NCI-H128 (cell line): ENCODE data around the gene EXOC3.

Experiments used
- DNase-seq: peaks from one replicate; lab custom pipeline; 2025; ENCODE audit not compliant: unreplicated experiment; lab: John Stamatoyannopoulos, UW

EXOC3 gene

DNA sequence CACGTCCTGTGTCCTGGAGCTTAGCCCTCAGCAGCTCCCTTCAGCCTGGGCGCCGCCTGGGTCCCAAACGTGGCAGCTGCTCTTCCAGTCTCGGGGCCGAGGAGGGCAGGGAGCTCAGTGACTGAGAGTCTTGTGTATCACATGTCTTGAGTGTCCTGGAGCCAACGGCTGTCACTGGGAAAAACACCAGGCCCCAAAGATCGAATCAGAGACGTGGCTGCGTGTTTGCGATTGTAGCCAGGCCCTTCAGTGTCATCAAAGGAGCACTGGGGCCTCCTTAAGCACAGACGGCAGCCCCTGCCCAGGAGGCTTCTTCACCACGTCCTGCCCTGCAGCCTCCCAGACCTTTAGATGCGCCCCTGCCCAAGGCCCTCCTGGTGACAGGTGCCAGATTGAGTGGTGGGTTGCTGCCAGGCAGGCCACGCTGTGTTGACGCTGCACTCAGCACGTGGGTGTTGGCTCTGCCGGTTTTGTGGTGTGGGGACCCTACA, 5.7 kb upstream of the EXOC3 start:
- DNase-seq, result no peak

DNA sequence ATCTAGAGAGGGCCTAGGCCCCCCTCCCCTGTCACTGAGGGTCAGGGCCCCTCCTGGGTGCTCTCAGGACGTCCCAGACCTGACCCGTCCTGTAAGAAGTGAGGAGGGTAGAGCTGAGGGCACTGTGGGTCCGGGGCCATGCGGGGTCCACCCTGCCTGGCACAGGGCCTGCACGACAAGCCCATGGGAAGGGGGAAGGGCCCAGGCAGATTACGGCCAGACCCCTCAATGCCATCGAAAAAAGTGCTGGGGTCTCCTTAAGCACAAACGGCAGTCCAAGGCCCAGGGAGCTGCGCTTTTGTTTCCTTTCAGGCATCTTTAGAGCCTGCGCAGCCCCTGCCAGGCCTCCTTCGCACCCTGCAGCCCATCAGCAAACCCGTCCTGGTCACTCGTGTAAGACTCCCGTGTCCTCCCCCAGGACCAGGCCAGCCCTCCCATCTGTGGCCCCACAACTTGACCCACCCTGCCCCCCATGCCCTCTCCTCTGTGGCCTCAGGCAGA, 4.4 kb upstream of the EXOC3 start:
- DNase-seq, result no peak

DNA sequence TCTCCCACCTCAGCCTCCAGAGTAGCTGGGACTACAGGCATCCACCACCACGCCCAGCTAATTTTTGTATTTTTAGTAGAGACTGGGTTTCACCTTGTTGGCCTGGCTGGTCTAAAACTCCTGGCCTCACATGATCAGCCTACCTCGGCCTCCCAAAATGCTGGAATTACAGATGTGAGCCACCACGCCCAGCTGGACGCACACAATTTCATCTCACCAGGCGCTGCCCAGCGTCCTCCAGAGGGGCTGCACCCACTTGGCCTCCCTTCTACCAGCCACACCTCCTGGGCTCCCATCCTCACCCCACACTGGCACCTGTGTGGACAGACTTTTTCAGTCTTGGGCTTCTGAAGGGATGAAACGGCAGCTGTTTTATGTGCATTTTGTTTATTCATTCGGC, 3.8 kb upstream of the EXOC3 start:
- DNase-seq, result no peak

DNA sequence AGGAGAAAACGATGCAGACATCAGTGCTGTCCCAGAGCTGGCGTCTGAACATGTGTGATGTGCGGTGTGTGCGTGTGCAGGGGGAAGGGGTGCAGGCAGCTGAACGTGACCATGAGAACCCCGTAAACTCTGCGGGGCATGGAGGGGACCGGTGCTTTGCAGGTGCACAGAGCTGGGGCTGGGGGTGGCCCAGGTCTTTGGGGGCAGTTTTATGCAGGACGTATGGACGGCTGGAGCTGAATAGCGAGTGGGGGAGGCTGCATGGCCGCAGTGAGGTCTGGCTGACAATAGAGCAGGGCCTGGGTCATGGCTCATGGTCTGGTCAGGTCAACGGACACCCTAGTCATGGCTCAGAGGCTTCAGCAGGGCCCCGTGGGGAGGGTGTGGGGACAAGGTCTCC, 3.3 kb upstream of the EXOC3 start:
- DNase-seq, result no peak

DNA sequence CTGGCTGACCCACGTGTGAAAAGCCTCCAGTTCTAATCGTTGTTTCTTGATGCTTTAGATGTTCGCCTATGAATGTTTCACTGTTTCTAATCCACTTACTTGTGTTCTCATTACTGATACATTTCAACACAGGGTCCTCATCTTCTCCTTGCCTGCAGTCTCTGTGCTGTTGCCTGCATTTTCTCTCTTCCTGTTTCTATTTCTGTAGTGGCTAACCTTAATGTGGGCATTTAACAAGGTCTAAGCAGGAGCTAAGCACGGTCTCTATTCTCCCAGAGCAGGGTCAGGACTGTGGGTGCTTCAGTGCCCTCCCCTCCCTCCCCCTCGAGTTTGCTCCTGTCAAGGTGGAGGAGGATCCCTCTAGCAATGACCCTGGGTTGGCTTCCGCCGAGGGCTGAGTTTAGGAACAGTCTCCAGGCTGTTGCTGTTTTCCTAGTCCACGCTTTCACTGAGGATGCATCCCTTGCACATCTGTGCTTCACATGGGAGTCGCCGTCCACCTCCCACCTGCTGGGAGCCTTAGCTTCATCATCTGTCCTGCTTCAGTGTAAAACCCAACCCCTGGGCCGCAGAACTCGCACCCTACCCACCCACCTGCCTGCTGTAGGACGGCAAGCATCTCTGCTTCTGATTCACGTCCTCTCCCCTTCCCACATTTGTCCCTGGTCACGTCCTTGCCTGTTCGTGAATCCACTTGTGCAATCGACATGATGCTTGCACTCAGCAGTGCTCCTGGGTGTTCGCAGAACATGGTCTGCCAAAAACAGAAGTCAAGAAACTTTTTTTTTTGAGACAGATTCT, 2.4 kb upstream of the EXOC3 start:
- no peak for DNase-seq

DNA sequence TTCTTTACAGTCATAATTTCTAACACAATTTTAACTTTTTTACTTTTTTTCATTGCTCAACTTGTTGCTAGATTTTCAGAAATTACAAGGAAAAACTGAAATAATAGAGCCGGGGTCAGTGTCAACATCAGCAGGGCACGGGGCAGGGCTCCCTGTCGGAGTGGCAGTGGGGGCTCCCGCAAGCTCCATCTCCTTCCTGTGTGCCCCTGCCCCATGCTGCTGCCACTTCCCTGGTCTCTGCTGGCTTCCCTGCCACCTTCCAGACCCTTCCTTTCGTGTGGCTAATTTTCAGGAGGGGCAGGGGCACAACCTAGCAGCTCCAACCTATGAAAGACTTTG, 1.0 kb upstream of the EXOC3 start:
- DNase-seq, result no peak

DNA sequence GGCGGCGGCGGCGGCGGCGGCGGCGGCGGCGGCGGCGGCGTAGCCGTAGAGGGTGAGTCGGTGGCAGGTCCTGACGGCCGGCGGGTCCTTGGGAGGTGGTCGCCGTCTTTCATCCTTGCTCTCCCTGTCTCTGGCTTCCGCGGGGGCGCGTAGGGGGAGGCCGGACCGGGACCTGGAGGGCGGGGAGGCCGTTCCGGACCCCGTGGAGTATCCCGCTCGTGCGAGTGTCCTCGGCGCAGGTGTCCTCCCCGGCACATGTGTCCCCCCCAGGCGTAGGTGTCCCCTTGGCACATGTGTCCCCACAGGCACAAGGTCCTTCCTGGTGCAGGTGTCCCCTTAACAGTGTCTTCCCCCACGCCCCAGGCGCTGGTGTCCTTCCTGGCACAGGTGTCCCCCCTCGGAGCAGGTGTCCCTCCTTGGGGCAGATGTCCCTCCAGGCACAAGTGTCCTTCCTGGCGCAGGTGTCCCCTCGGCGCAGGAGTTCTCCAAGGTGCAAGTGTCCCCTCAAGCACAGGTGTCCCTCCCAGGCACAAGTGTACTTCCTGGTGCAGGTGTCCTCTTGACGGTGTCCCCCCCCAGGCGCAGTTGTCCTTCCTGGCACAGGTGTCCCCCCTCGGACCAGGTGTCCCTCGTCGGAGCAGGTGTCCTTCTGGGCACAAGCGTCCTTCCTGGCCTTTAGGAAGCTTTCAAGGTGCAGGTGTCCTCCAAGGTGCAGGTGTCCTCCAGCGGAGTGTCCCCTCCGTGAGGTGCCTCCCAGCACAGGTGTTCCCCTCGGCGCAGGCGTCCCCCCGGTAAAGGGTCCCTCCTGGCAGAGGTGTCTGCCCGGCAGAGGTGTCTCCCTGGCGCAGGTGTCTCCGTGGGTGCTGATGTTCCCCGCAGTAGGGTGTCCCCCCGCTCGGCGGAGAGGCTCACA, 519 bp downstream of the EXOC3 start:
- DNase-seq, result no peak

DNA sequence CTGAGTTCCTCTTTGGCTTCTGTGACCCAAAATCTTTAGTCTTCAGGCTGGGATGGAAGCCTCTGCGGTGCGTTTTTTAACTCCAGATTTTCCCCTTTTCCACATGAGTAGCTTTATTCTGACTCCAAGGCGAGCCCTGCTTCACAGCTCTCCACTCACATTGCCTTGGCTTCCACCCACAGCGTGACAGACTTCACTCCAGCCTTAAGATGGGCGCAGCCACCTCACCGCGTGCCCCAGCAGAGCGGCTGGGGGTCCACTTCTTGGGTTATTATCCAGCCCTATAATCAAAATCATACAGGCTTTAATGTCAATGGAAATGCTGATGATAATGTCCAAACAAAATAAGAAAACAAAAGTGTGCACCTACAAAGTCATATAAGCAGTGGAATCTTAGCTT, 1.2 kb downstream of the EXOC3 start:
- DNase-seq, result no peak

DNA sequence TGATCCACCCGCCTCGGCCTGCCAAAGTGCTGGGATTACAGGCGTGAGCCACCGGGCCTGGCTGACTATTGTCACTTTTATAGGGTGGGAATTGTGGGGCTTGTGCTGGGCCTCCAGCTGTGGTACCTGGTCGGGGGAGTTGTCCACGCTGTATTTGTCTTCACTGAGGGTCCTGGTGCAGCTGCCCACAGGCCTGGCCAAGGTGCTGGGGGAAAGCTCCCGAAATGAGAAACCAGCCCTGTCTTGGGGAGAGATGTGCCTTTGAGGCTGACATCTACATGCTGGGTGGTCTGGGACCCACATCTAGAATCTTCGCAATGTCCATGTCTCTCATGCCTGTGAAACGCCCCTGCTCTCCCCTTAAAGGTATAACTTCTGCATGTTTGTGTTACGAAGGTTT, 2.6 kb downstream of the EXOC3 start:
- DNase-seq, result no peak

DNA sequence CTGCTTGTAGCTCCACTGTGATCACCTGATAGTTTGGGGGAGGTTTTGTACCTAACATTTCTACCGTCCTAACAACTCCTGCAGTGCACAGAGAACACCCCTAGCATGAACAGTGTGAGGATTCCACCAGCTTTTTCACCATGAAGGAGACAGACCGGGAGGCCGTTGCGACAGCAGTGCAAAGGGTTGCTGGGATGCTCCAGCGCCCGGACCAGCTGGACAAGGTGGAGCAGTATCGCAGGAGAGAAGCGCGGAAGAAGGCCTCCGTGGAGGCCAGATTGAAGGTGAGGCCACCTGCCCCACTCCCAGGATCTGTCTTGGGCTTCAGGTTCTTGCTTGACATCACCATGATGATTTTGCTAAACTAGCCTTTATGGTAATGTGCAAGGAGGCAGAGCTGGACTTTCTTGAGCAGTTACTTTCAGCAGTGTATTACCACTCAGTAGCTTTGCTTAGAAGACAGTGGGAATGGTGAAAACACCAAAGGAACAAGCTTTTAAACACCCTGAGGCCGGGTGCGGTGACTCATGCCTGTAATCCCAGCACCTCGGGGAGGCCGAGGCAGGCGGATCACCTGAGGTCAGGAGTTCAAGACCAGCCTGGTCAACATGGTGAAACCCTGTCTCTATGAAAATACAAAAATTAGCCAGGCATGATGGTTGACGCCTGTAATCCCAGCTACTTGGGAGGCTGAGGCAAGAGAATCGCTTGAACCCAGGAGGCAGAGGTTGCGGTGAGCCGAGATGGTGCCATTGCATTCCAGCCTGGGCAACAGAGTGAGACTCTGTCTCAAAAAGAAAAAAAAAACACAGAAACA, 3.3 kb downstream of the EXOC3 start:
- no peak for DNase-seq

DNA sequence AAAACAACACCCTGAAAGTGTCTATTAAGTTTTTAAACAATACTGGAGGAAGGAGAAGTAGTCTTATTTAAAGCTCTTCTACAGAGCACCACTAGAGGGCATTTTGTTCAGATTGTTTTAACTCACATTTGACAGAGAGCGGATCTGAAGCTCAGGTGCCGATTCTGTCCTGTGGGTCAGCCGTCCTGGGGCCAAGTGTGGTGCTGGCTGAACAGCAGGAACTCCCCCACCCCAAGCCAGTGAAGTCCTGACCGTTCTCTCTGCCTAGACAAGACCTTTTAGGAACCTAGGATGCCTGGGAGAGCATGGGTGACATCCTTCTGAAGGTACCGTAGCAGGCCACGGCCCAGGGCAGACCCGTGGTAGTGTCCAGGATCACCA, 3.9 kb downstream of the EXOC3 start:
- DNase-seq, result no peak

DNA sequence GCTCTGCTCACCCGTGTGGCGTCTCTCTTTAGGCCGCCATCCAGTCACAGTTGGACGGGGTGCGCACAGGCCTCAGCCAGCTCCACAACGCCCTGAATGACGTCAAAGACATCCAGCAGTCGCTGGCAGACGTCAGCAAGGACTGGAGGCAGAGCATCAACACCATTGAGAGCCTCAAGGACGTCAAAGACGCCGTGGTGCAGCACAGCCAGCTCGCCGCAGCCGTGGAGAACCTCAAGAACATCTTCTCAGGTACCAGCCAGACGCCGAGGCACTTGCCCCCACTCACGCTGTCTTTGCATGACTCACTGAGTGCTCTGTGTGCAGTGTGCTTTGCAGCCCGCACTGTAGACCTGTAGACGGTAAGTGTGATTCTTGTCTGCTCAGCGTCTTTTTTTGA, 4.5 kb downstream of the EXOC3 start:
- DNase-seq, result no peak

DNA sequence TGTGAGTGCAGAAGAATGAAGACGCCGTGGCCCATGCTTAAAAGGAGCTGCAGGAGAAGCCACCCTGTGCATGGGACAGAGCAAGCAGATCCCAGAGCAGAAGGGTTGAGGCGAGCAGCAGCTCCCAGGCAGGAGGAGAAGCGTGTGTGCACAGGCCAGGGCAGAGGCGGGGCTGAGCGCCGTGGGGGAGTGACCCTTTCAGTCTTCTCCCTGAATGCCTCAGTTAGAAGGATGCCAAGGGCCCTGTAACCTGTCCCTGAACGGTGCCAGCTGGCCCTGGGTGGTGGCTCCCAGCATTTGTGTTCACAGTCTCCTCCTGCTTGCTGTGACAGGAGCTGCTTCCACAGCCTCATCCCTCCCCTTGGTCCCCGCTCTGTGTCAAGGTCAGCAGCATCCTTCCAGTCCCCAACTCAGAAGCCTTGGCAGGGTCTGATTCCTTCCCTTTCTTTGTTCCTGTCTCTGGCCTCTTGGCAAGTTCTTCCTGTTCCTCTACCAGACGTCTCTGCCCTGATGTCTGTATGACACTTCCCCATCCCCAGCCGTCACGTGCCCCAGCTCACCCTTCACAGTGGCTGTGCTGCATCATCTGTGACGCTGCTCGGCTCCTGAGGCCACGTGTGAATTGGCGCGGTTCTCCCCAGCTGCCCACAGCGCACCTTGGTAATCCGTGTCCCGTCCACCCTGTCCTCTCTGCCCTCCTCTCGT, 5.2 kb downstream of the EXOC3 start:
- DNase-seq, result no peak

DNA sequence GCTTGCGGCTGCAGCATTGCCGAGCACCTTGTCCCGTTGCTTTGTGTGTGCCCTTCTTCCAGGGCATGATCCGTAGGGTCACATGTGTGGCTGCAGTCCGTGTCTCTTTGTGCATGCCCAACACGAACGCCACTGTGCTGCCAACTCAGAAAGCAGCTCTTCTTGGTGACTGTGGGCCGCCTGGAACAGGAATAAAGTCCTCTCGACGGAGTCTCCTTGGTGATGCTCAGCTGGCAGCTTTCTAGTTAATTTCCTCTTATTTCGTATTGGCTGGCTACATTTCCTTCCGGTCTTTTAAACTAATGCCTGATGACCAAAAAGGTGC, 5.8 kb downstream of the EXOC3 start:
- DNase-seq, result no peak

DNA sequence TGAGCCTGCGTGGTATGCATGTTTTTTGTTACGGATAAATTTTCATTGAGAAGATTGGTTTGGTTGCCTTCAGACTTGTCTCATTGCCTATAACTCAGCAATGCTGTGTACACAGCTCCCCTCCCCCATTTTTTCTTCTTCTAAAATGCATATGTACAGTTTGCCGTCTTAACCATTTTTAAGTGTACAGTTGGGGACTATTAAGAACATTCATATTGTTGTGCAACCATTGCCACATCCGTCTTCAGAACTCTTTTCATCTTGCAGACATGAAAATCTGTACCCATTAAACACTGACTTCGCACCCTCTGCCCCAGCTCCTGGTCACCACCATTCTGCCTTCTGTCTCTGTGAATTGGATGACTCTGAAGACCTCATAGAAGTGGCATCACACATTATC, 6.2 kb downstream of the EXOC3 start:
- DNase-seq, result no peak

DNA sequence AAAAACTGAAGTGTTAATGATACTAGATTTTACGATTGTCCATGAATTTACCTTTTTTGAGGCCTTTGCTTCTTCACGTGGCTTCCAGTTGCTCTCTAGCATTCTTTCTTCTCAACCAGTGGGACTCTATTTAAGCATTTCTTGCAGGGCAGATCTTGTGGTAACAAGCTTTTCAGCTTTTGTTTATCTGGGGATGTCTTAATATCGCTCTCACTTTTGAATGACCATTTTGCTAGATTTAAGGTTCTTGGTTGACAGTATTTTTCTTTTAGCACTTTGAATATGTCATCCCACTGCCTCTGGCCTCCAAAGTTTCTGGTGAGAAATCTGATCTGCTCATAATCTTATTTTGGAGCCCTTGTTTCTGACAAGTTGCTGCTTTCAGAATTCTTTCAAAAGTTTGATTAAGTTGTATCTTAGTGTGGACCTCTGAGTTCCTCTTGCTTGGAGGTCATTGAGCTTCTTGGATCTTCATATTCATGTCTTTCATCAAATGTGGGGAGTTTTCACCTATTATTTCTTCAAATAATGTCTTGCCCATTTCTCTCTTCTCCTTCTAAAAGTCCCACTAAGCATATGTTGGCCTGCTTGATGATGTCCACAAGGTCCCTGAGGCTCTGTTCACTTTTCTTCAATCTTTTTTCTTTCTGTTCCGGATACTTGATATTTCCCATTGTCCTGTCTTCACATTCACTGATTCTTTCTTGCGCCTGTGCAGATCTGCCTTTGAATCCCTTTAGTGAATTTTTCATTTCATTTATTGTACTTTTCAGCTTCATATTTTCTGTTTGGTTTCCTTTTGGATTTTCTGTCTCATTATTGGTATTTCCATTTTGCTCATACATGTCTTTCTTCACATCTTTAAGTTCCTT, 8.8 kb downstream of the EXOC3 start:
- no peak for DNase-seq

DNA sequence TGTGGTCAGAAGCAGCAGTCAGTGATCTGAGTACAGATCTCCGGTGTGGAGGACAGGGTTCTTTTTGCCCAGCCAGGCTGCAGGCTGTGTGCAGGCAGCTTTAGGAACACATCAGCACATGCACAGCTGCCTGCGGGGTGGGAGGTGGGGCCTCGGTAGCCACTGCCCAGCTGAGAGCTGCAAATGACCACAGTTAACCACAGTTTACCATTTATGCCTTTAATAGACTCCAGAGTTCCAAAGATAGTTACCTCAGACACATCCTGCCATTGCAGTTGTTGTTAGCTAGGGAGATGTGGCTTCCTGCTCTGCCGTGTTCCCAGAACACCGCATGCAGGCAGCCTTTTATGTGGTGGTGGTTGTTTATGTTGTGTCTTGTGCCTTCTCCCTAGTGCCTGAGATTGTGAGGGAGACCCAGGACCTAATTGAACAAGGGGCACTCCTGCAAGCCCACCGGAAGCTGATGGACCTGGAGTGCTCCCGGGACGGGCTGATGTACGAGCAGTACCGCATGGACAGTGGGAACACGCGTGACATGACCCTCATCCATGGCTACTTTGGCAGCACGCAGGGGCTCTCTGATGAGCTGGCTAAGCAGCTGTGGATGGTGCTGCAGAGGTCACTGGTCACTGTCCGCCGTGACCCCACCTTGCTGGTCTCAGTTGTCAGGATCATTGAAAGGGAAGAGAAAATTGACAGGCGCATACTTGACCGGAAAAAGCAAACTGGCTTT, 10.2 kb downstream of the EXOC3 start:
- DNase-seq, result no peak

DNA sequence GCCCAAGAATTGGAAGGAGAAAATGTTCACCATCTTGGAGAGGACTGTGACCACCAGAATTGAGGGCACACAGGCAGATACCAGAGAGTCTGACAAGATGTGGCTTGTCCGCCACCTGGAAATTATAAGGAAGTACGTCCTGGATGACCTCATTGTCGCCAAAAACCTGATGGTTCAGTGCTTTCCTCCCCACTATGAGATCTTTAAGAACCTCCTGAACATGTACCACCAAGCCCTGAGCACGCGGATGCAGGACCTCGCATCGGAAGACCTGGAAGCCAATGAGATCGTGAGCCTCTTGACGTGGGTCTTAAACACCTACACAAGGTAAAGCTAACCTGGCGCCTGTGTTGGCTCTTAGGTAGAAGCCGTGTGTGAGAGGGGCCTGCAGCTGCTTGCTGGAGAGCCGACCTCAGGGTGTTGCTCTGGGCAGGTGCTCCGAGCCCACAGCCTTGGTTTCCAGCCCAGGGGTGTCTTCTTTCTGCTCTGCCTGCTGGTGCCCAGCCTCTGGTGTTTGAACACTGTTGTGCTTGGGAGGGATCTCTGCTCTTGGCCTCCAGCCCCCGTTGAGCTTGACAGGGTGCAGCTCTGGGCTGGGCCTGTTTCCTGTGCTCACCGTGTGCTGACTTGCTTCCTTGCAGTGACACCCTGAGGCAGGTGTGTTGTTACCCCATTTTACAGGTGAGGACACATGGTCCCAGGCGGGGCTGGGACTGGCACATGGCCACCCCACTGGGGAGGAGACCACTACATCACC, 10.9 kb downstream of the EXOC3 start:
- no peak for DNase-seq
